Fibroblast of the aortic adventitia (primary cell): ENCODE data around the gene GK. TPM values are rescaled to one million over a fixed set of nuclear protein-coding genes. Genes with fewer than 3 reads are reported as not detected.
"Not testable (repeated sequence)": the region's sequence is repeated elsewhere in the genome, so short reads cannot be mapped to it uniquely, and the experiment has no call there.

Source experiments
- DNase-seq: peaks from one replicate; pipeline ENCODE4 v3.0.0-alpha.2; 2010; ENCODE audit warnings: low read depth
- H3K4me3 ChIP-seq: 2 replicates; pipeline ENCODE4 v1.5.1; 2011; ENCODE audit warnings: low read depth, mild to moderate bottlenecking, control low read depth, low read length, moderate library complexity
- CTCF ChIP-seq: IDR thresholded peaks from 2 replicates; pipeline ENCODE4 v1.5.1; 2011; ENCODE audit warnings: mild to moderate bottlenecking, low read length, control low read depth, inconsistent platforms; ENCODE audit not compliant: insufficient read depth
- total RNA-seq: library from RNA; depleted of rRNA; stranded (reverse); fragments of >200 nt; gene quantifications from 2 replicates; pipeline ENCODE4 v1.2.3, GENCODE V29; 2012; ENCODE audit warnings: low replicate concordance

The GK gene
- total RNA-seq, 1 donor = 17.7 TPM

GRCh38 chrX:30618160-30618765, 35.0 kb upstream of the GK start:
- DNase-seq = peak; percentile 7

GRCh38 chrX:30620125-30620524, 33.1 kb upstream of the GK start:
- no peak for TF ChIP-seq CTCF
- DNase-seq = peak; percentile 75
- no peak overlapping the region for H3K4me3 ChIP-seq

More at GRCh38 chrX:30618160-30618765, 35.0 kb upstream of the GK start:
- no peak for TF ChIP-seq CTCF
- no peak overlapping the region for H3K4me3 ChIP-seq

- H3K4me3 ChIP-seq = no peak overlapping the region
- no peak for TF ChIP-seq CTCF
- DNase-seq = peak; percentile 93
These were observed 32.1 kb upstream of the GK start for GRCh38 chrX:30620980-30621618.

- no peak overlapping the region for H3K4me3 ChIP-seq
- no peak for DNase-seq
- no peak for TF ChIP-seq CTCF
These were observed 30.9 kb upstream of the GK start for GRCh38 chrX:30622361-30622760.

- no peak for DNase-seq
- no peak for TF ChIP-seq CTCF
- no peak overlapping the region for H3K4me3 ChIP-seq
These were observed 26.8 kb upstream of the GK start for GRCh38 chrX:30626402-30626801.

GRCh38 chrX:30627818-30628652, 25.2 kb upstream of the GK start:
- no peak for TF ChIP-seq CTCF
- no peak for DNase-seq
- H3K4me3 ChIP-seq = no peak overlapping the region

- H3K4me3 ChIP-seq, DNase-seq: not testable (repeated sequence)
These were observed 19.2 kb upstream of the GK start for GRCh38 chrX:30634070-30634469.
